ENCODE results near the gene PEX5L.

GRCh38 chr3:179897231-179897630, 139.5 kb downstream of the PEX5L start:
- TF ChIP-seq CTCF (IDR thresholded peaks at IDR 0.05), result no peak
- TF ChIP-seq MAFK (IDR thresholded peaks at IDR 0.05; ENCODE audit: partially characterized antibody), result no peak

Measured in A549 (cell line).